ENCODE data around the gene POLR1D. TPM values are rescaled to one million over a fixed set of nuclear protein-coding genes. Genes with fewer than 3 reads are reported as not detected.

POLR1D gene
- total RNA-seq, 2 experiments from 2014 or later, result 191 to 198 TPM

DNA sequence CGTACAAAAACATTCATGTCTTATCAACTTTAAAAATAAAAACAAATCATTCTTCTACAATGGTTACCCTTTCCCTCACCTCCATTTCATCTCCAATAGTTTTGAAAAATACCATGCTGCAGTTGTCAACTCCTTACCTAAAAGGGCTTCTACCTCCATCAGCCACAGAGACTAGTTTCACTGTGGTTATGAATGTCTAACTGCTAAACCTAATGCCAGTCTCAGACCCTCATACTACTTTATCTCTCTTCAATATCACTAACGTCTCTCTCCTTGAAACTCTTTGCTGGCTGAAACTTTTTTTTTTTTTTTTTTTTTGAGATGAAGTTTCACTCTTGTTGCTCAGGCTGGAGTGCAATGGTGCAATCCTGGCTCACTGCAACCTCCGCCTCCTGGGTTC is 28.4 kb upstream of the POLR1D start:
- Mint-ChIP-seq H3K4me3 (no peak overlapping the region), H3K27me3 (no peaks in the 10 kb centered on the region), H3K4me1 (ENCODE audit: low read depth) (no peaks in the 10 kb centered on the region), H3K36me3 (ENCODE audit: low read depth) (no peaks in the 10 kb centered on the region), H3K9me3 (peaks cover 2% of the 10 kb centered on the region), H3K27ac (no peak overlapping the region)
- ATAC-seq (peak; percentile 84), DNase-seq (no peak)
- intact Hi-C loops (cut with micrococcal nuclease), result no loop called here
- POLR2A ChIA-PET, result no interaction called here
- CTCF ChIA-PET, result no interaction called here
- TF ChIP-seq, protein P1, sequence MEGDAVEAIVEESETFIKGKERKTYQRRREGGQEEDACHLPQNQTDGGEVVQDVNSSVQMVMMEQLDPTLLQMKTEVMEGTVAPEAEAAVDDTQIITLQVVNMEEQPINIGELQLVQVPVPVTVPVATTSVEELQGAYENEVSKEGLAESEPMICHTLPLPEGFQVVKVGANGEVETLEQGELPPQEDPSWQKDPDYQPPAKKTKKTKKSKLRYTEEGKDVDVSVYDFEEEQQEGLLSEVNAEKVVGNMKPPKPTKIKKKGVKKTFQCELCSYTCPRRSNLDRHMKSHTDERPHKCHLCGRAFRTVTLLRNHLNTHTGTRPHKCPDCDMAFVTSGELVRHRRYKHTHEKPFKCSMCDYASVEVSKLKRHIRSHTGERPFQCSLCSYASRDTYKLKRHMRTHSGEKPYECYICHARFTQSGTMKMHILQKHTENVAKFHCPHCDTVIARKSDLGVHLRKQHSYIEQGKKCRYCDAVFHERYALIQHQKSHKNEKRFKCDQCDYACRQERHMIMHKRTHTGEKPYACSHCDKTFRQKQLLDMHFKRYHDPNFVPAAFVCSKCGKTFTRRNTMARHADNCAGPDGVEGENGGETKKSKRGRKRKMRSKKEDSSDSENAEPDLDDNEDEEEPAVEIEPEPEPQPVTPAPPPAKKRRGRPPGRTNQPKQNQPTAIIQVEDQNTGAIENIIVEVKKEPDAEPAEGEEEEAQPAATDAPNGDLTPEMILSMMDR (IDR thresholded peaks at IDR 0.05), result no peak

DNA sequence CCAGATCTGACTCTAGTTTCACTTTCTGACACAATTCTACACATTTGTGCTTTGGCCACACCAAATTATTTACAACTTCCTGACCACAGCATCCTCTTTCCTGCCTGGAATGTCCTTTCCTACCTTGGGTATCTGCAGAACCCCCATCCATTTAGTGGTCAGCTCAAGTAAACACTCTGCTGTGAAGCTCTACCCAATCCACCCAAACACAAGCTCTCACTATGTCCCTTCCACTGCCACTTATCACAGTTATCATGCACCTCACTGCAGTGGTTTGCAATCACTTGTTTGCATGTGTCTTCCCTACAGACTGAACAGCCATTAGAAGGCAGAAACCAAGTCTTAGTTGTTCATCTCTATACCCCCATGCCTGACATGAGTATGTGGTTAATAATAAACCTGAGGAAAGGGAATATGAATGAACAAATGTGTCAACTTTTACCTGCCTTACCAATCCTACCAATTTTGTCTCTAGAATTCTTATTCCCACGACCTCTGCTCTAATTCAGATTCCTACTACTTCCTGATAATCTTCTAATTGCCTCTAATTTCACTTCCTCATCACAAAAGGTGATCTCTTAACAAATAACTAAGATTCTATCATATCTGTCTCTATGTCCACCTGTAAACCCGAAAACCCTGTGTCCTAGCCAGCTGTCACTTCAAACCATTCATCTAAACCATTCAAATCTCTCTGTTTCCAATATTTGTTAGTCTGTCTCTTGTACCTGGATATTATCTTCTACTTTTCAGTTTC is 26.5 kb upstream of the POLR1D start:
- intact Hi-C loops (cut with micrococcal nuclease), result no loop called here
- POLR2A ChIA-PET, result no interaction called here
- peaks cover 4% of the 10 kb centered on the region for H3K4me1 Mint-ChIP-seq (ENCODE audit: low read depth)

DNA sequence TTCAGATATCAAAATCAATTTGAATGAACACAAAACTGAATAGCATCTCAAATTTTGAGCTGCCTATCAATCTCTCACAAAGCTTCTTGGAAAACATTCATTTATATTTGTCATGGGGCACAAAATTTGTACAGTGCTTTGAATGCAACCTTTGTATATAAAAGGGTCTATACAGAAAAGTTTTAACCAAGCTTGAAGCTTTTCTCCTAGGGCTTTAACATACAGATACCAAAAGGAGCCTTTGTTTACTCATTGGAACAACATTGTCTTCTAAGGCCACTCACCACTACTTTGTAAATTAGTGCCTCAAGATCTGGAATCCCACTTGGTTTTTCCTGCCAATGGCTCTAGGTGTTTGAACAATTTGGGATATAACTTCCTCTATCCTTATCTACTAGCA is 22.6 kb upstream of the POLR1D start:
- CTCF ChIA-PET, result no interaction called here
- Mint-ChIP-seq H3K27me3 (no peaks in the 10 kb centered on the region), H3K4me1 (ENCODE audit: low read depth) (peaks cover 12% of the 10 kb centered on the region), H3K36me3 (ENCODE audit: low read depth) (peaks cover under 1% of the 10 kb centered on the region), H3K27ac (no peak overlapping the region), H3K9me3 (no peaks in the 10 kb centered on the region), H3K4me3 (no peak overlapping the region)
- ATAC-seq, result no peak
- POLR2A ChIA-PET, result interaction anchor here (2.4 kb wide), 1 partner anchor 21 kb away, joined by 9 read pairs; the partner anchor contains the start of gene LNX2
- intact Hi-C loops (cut with micrococcal nuclease), result no loop called here
- DNase-seq, result no peak
- TF ChIP-seq, protein P1 (IDR thresholded peaks at IDR 0.05), result no peak

More for the DNA sequence above, 26.5 kb upstream of the POLR1D start:
- H3K9me3 Mint-ChIP-seq, result no peaks in the 10 kb centered on the region
- TF ChIP-seq, protein P1 (IDR thresholded peaks at IDR 0.05), result no peak
- no peak for ATAC-seq
- no peak overlapping the region for H3K4me3 Mint-ChIP-seq
- DNase-seq, result no peak
- no peaks in the 10 kb centered on the region for H3K27me3 Mint-ChIP-seq
- no peak overlapping the region for H3K27ac Mint-ChIP-seq
- CTCF ChIA-PET, result no interaction called here
- H3K36me3 Mint-ChIP-seq (ENCODE audit: low read depth), result no peaks in the 10 kb centered on the region

DNA sequence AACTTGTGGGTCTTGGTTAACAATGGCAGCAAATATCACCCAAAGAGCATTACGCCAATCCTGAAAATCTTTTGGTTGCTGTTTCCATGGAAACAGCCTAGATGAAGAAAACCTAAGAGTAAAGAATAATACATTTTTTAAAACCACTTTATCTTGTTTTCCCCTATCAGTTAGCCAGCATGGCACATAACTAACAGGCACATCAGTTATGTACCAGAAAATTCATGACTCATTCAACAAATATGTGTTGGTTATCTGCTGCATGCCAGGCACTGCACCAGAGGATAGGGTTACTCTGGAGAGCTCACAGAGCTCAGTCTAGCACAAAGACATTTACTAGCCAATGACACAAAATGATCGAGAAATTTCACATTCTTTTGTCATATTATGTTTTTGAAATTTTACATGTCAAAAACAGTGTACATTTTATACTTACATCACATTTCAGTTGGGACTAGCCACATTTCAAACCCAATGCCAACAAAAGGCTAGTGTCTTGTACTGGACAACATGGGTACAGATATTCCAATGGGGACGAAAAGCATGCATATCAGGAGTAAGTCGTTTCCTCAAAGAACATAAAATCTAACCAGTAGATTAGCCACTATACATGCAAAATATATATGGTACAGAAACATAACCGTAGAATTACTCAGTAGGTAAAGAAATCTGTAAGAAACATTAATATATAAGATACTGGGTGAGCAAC is 21.7 kb upstream of the POLR1D start:
- ATAC-seq (no peak), DNase-seq (no peak)
- ChIA-PET POLR2A (no interaction called here), CTCF (no interaction called here)
- intact Hi-C loops (cut with micrococcal nuclease), result no loop called here
- H3K36me3 Mint-ChIP-seq (ENCODE audit: low read depth), result peaks cover 3% of the 10 kb centered on the region
- TF ChIP-seq, protein P1 (IDR thresholded peaks at IDR 0.05), result no peak
- no peaks in the 10 kb centered on the region for H3K27me3 Mint-ChIP-seq
- H3K9me3 Mint-ChIP-seq, result no peaks in the 10 kb centered on the region
- no peak overlapping the region for H3K27ac Mint-ChIP-seq
- H3K4me3 Mint-ChIP-seq, result no peak overlapping the region
- H3K4me1 Mint-ChIP-seq (ENCODE audit: low read depth), result peaks cover 13% of the 10 kb centered on the region

DNA sequence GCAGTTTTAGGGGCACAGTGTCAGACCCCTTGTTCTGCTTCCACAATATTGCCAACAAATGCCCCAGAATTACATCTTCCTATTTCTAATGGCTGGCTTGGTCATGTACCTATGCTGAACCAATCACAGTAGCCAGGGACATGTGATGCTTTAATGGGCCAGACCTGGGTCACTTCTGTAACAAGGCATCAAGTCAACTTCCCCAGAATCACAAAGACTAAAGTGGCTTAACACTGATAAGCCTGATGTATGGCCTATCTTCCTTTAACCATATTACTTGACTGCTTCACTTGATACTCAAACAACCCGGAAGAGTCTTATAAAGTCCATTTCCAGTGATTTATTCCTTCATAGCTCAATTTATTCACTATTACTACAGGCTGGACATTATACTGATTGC is 21.0 kb upstream of the POLR1D start:
- ChIA-PET POLR2A (no interaction called here), CTCF (no interaction called here)
- Mint-ChIP-seq H3K27ac (no peak overlapping the region), H3K36me3 (ENCODE audit: low read depth) (peaks cover 3% of the 10 kb centered on the region), H3K27me3 (no peaks in the 10 kb centered on the region), H3K4me3 (no peak overlapping the region), H3K4me1 (ENCODE audit: low read depth) (peaks cover 16% of the 10 kb centered on the region), H3K9me3 (no peaks in the 10 kb centered on the region)
- DNase-seq (no peak), ATAC-seq (no peak)
- intact Hi-C loops (cut with micrococcal nuclease), result no loop called here
- TF ChIP-seq, protein P1 (IDR thresholded peaks at IDR 0.05), result no peak

All from activated CD8-positive, alpha-beta T cell treated with anti-CD3 and anti-CD28 coated beads for 36 hours (primary cell).